ENCODE results near the gene MED27. TPM values are rescaled to one million over a fixed set of nuclear protein-coding genes. Genes with fewer than 3 reads are reported as not detected.

Gene MED27, protein sequence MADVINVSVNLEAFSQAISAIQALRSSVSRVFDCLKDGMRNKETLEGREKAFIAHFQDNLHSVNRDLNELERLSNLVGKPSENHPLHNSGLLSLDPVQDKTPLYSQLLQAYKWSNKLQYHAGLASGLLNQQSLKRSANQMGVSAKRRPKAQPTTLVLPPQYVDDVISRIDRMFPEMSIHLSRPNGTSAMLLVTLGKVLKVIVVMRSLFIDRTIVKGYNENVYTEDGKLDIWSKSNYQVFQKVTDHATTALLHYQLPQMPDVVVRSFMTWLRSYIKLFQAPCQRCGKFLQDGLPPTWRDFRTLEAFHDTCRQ
- total RNA-seq: 10 to 100 TPM; 12.9 to 21.8 (median 20.0) TPM

DNA sequence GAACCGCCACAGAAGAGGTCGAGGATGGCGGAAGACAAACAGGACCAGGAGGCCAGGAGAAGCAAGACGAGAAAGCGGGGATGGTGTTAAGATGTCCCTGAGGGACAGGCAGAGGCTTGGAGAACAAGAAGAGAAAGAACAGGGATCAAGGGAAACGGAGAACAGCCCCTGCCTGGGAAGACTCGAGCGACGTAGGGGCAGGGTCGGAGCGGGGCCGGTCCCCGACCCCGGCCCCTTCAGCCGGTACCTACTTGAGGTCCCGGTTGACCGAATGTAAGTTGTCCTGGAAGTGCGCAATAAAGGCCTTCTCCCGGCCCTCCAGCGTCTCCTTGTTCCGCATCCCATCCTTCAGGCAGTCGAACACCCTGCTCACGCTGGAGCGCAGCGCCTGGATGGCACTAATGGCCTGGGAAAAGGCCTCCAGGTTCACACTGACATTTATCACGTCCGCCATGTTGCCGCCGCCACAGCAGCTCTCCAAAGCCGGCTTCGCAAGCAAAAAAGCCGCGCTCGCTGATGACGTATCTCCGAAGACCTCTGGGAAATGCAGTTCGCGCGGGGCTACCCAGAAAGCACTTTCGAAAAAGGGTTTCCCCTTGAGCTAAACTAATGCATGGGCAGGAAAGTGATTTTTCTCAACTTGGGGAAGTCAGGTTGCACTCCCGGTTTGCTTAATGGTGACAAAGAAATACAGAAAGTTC is at the start of gene MED27:
TSS of gene MED27 (minus strand) at position 477 of the 701 bp plus-strand sequence. CDS start at position 454, 23 bp downstream.
- TF ChIP-seq EP300 (IDR thresholded peaks at IDR 0.05): no peak
- TF ChIP-seq, protein P1, sequence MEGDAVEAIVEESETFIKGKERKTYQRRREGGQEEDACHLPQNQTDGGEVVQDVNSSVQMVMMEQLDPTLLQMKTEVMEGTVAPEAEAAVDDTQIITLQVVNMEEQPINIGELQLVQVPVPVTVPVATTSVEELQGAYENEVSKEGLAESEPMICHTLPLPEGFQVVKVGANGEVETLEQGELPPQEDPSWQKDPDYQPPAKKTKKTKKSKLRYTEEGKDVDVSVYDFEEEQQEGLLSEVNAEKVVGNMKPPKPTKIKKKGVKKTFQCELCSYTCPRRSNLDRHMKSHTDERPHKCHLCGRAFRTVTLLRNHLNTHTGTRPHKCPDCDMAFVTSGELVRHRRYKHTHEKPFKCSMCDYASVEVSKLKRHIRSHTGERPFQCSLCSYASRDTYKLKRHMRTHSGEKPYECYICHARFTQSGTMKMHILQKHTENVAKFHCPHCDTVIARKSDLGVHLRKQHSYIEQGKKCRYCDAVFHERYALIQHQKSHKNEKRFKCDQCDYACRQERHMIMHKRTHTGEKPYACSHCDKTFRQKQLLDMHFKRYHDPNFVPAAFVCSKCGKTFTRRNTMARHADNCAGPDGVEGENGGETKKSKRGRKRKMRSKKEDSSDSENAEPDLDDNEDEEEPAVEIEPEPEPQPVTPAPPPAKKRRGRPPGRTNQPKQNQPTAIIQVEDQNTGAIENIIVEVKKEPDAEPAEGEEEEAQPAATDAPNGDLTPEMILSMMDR (IDR thresholded peaks at IDR 0.05): peak in 1 of 3 experiments; percentile 9
- TF ChIP-seq POLR2A (IDR thresholded peaks at IDR 0.05; ENCODE audit: low read depth): no peak
- TF ChIP-seq POLR2AphosphoS5 (IDR thresholded peaks at IDR 0.05): peak; percentile 77 to 90
- Histone ChIP-seq H3K27me3 (peaks cover 0 to 7% (median 0%) of the 10 kb centered on the region in 4 donors), H3K27ac (replicated peaks in 1 of 4) (peak within 1 kb of the TSS; percentile 73 to 81 (median 77)), H3K4me3 (peak within 1 kb of the TSS; percentile 75 to 87 (median 82)), H3K9me3 (no peaks in the 10 kb centered on the region), H3K4me1 (peaks cover 18 to 52% (median 48%) of the 10 kb centered on the region in 4 donors), H3K36me3 (peaks cover 3 to 26% (median 15%) of the 10 kb centered on the region in 4 donors)
- DNase-seq (ENCODE audit: extremely low spot score): peak; percentile 97
- intact Hi-C loops (cut with DNase I): loop anchor here (10.0 kb wide), 1 partner anchor 155 kb away; no protein-coding TSS in a partner anchor
- WGBS: under 1% methylated on average over 33 of the region's 41 CpGs

DNA sequence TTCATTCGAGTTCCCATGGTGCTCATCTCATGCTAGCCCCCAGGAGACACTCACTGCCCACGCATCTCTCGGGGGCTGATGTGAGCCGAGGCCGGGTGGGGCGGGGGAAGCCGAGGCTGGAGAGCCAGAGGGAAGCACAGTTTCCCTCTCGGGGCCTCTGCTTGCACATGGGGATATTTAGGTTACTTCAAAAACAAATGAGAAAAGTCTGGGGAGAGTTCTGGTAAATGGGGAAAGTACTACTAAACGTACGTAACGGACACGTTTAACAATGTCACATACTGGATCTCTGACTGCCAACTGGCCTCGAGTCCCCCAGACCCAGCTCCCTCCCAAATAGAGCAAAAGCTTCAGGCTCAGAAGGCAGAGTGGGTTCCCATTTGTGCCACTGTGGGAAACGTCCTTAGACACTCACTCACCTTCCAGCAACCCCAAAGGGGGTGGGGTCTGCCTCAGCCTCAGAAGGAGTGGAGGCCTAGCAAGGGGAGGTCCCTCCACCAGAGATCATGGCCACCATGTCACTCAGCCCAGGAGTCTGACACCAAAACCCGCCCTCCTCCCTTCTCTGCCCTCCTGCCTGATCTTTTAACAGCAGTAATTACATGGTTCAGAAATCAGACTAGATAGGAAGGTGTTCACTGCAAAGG is 48.3 kb upstream of the MED27 start:
- DNase-seq (ENCODE audit: extremely low spot score): no peak
- TF ChIP-seq, protein P1 (IDR thresholded peaks at IDR 0.05): no peak
- TF ChIP-seq POLR2AphosphoS5 (IDR thresholded peaks at IDR 0.05) (no peak), POLR2A (IDR thresholded peaks at IDR 0.05; ENCODE audit: low read depth) (no peak), EP300 (IDR thresholded peaks at IDR 0.05) (no peak)
- H3K36me3 ChIP-seq: no peaks in the 10 kb centered on the region
- peaks cover 0 to 5% (median 0%) of the 10 kb centered on the region in 4 donors for H3K4me1 ChIP-seq
- intact Hi-C loops (cut with DNase I): no loop called here
- H3K27me3 ChIP-seq: peaks cover 0 to 91% (median 6%) of the 10 kb centered on the region in 4 donors
- H3K27ac ChIP-seq (replicated peaks in 1 of 4): no peak overlapping the region
- H3K9me3 ChIP-seq: no peaks in the 10 kb centered on the region
- 66% methylated on average over 15 of the region's 15 CpGs for WGBS
- no peak overlapping the region for H3K4me3 ChIP-seq

DNA sequence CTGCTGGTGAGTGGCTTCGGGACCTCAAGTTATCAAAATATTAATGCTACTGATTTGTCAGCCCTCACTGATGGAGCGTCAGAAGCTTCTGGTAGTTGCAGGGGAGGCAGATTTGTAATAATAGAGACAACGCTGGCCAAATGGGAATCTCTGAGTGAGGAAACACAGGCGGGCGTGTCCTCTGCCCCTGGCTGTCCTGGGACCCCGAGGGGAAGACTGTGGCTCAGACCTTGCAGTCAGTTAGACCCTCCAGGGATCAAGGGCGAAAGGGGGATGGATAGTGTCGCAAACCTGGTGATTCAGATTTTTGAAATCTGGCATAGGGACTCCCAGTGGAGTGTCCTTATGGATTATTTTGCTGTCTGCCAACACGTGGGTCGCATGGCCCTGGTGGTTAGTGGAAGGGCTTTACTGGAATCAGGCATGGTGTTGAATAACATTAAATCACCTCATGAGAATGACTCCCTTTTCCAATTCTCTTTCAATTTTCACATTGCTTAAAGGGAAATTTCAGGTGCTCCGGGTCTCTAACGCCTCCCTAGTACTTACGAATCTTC is 47.1 kb upstream of the MED27 start:
- peaks cover 0 to 82% (median 6%) of the 10 kb centered on the region in 4 donors for H3K27me3 ChIP-seq
- no peaks in the 10 kb centered on the region for H3K36me3 ChIP-seq
- TF ChIP-seq, protein P1 (IDR thresholded peaks at IDR 0.05): no peak
- TF ChIP-seq POLR2AphosphoS5 (IDR thresholded peaks at IDR 0.05) (no peak), POLR2A (IDR thresholded peaks at IDR 0.05; ENCODE audit: low read depth) (no peak), EP300 (IDR thresholded peaks at IDR 0.05) (no peak)
- H3K4me1 ChIP-seq: peaks cover 0 to 5% (median 0%) of the 10 kb centered on the region in 4 donors
- H3K27ac ChIP-seq (replicated peaks in 1 of 4): no peak overlapping the region
- H3K9me3 ChIP-seq: no peaks in the 10 kb centered on the region
- intact Hi-C loops (cut with DNase I): no loop called here
- WGBS: 81% methylated on average over 13 of the region's 13 CpGs
- no peak overlapping the region for H3K4me3 ChIP-seq
- DNase-seq (ENCODE audit: extremely low spot score): no peak

DNA sequence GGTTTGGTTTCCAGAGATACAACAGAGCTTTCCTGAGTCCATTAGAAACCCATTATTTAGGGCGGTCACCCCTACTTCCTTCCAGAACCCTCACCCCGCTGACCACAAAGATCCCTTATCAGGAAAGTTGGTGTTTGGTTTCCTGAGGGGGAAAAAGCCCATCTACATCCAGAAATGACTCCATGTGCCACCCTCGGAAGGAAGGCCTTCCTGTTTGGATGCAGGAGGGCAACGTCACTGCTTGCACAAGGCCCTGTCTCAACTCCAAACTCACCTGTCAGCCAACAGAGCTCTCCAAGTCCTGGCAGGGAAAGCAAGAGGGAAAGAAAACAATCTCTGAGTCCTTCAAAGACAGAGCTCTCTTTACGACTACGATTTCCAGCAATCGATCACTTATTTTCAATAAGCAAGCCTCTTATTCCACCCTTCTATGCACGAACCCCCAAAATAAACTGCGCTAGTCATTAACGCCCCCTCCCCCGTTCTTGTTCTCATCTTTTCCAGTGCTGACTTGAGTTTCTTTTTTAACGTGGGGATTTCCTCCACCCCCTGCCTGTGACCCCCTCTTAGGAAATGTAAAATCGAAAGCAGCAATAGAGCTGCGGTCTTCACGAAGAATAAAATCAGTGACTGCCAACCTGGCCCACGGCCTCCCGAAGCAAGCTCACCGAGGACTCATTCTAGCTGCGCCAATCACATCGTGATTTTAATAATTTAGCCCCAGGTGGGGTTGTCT is 46.4 kb upstream of the MED27 start:
- H3K36me3 ChIP-seq: no peaks in the 10 kb centered on the region
- no peak for DNase-seq (ENCODE audit: extremely low spot score)
- TF ChIP-seq POLR2AphosphoS5 (IDR thresholded peaks at IDR 0.05) (no peak), EP300 (IDR thresholded peaks at IDR 0.05) (no peak), POLR2A (IDR thresholded peaks at IDR 0.05; ENCODE audit: low read depth) (no peak)
- TF ChIP-seq, protein P1 (IDR thresholded peaks at IDR 0.05): no peak
- peaks cover 0 to 5% (median 0%) of the 10 kb centered on the region in 4 donors for H3K4me1 ChIP-seq
- H3K9me3 ChIP-seq: no peaks in the 10 kb centered on the region
- H3K27ac ChIP-seq (replicated peaks in 1 of 4): no peak overlapping the region
- WGBS: 45% methylated on average over 20 of the region's 20 CpGs
- intact Hi-C loops (cut with DNase I): no loop called here
- no peak overlapping the region for H3K4me3 ChIP-seq
- H3K27me3 ChIP-seq: peaks cover 0 to 82% (median 4%) of the 10 kb centered on the region in 4 donors
